ENCODE data around the gene RDH11. TPM values are rescaled to one million over a fixed set of nuclear protein-coding genes. Genes with fewer than 3 reads are reported as not detected.

The RDH11 gene
- total RNA-seq, 2 experiments from 2014 or later, result 31.1 to 37.7 TPM

DNA sequence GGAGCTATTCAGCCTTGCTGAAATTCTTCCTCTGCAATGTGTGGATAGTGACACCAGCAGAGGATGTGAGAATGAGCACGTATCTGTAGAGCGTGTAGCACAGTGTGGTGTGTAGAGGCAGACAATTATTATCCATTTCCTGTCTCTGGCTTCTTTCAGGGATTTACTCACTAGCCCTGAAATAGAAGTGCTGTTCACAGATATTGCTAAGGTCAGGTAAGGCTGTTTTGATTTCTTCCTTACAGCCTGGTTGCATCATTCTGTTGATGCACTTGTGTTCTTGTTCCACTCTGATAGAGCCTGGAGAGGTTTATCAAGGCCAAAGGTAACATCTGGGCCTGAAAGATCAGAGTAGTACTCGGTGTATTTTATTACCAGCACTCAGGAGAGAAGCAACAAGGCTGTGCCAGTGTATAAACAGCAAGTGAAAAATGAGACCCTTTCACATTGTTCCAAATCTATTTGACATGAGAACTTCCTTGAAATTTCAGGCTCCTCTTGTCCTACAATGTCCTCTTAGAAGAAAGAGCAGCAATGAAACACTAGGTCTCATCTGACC lies 59.1 kb downstream of the RDH11 start:
- ChIA-PET POLR2A (interaction anchor here (1.1 kb wide), 1 partner anchor 11 kb away, joined by 3 read pairs; no protein-coding TSS in a partner anchor), CTCF (ENCODE audit: unreplicated experiment) (no interaction called here)
- Histone ChIP-seq H2AFZ (ENCODE audit: low read length) (no peak overlapping the region), H3K4me2 (ENCODE audit: low read length) (no peak overlapping the region), H3K36me3 (ENCODE audit: insufficient read depth, low read length) (no peaks in the 10 kb centered on the region), H3K4me1 (ENCODE audit: insufficient read depth, low read length, poor library complexity, severe bottlenecking) (no peaks in the 10 kb centered on the region), H3K4me3 (ENCODE audit: low read depth, low read length, poor library complexity, severe bottlenecking) (no peak overlapping the region), H3K27ac (ENCODE audit: low read depth, low read length, poor library complexity, severe bottlenecking) (no peak overlapping the region), H3K9me2 (ENCODE audit: insufficient read depth, low read length) (no peaks in the 10 kb centered on the region), H3K9me3 (ENCODE audit: low read length) (no peaks in the 10 kb centered on the region), H4K20me1 (ENCODE audit: insufficient read depth, low read length) (no peaks in the 10 kb centered on the region), H3K79me2 (ENCODE audit: insufficient read depth, low read depth, low read length) (no peaks in the 10 kb centered on the region)
- intact Hi-C loops (cut with micrococcal nuclease; ENCODE audit: unreplicated experiment), result no loop called here
- DNase-seq (ENCODE audit: low spot score), result peak; percentile 15
- BruUV-seq (replicated peaks), result no TSS peak
- TF ChIP-seq, protein P1, sequence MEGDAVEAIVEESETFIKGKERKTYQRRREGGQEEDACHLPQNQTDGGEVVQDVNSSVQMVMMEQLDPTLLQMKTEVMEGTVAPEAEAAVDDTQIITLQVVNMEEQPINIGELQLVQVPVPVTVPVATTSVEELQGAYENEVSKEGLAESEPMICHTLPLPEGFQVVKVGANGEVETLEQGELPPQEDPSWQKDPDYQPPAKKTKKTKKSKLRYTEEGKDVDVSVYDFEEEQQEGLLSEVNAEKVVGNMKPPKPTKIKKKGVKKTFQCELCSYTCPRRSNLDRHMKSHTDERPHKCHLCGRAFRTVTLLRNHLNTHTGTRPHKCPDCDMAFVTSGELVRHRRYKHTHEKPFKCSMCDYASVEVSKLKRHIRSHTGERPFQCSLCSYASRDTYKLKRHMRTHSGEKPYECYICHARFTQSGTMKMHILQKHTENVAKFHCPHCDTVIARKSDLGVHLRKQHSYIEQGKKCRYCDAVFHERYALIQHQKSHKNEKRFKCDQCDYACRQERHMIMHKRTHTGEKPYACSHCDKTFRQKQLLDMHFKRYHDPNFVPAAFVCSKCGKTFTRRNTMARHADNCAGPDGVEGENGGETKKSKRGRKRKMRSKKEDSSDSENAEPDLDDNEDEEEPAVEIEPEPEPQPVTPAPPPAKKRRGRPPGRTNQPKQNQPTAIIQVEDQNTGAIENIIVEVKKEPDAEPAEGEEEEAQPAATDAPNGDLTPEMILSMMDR (conservative IDR thresholded peaks at IDR 0.05; ENCODE audit: low read length), result no peak
- TF ChIP-seq EZH2phosphoT487 (IDR thresholded peaks at IDR 0.05; ENCODE audit: borderline replicate concordance, low read depth, low read length), result no peak

DNA sequence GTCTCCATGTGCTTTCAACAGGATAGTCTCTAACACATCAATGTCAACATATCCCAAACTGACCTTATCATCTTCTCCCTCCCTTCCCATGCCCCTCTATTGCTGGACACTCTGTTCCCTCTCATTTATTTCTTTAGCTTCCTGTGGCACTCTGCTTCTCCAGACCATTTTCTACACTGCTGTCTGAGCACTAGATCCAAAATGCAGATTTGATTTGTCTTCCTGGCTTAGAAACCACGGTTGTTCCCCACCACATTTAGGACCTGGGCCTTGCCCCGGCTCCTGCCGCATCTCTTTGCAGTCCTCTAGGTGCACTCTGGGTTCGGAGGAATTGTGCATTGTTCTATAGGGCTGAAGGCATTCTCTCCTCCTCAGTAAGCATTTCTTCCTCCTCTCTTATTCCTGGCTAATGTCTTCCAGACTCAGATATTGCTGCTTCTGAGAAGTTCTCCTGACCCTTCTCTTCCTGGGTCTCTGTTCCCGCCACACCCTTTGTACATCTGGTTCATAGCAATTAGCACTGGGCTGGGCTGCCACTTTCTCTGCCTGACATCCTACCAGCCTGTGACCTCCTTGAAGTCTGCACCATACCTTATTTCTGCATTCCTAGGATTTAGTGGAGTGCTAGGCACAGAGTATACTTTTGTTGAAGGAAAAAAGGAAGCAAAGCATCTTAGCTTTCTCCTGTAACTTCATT lies 62.0 kb downstream of the RDH11 start:
- BruUV-seq (replicated peaks), result no TSS peak
- H3K36me3 ChIP-seq (ENCODE audit: insufficient read depth, low read length), result no peaks in the 10 kb centered on the region
- no peaks in the 10 kb centered on the region for H3K9me2 ChIP-seq (ENCODE audit: insufficient read depth, low read length)
- TF ChIP-seq, protein P1 (conservative IDR thresholded peaks at IDR 0.05; ENCODE audit: low read length), result no peak
- no peak for TF ChIP-seq EZH2phosphoT487 (IDR thresholded peaks at IDR 0.05; ENCODE audit: borderline replicate concordance, low read depth, low read length)
- H3K4me1 ChIP-seq (ENCODE audit: insufficient read depth, low read length, poor library complexity, severe bottlenecking), result no peaks in the 10 kb centered on the region
- H3K4me2 ChIP-seq (ENCODE audit: low read length), result no peak overlapping the region
- H3K9me3 ChIP-seq (ENCODE audit: low read length), result no peaks in the 10 kb centered on the region
- H2AFZ ChIP-seq (ENCODE audit: low read length), result no peak overlapping the region
- H3K27ac ChIP-seq (ENCODE audit: low read depth, low read length, poor library complexity, severe bottlenecking), result no peak overlapping the region
- H3K79me2 ChIP-seq (ENCODE audit: insufficient read depth, low read depth, low read length), result no peaks in the 10 kb centered on the region
- no peak for DNase-seq (ENCODE audit: low spot score)
- CTCF ChIA-PET (ENCODE audit: unreplicated experiment), result no interaction called here
- H3K4me3 ChIP-seq (ENCODE audit: low read depth, low read length, poor library complexity, severe bottlenecking), result no peak overlapping the region
- intact Hi-C loops (cut with micrococcal nuclease; ENCODE audit: unreplicated experiment), result no loop called here
- POLR2A ChIA-PET, result no interaction called here
- no peaks in the 10 kb centered on the region for H4K20me1 ChIP-seq (ENCODE audit: insufficient read depth, low read length)

DNA sequence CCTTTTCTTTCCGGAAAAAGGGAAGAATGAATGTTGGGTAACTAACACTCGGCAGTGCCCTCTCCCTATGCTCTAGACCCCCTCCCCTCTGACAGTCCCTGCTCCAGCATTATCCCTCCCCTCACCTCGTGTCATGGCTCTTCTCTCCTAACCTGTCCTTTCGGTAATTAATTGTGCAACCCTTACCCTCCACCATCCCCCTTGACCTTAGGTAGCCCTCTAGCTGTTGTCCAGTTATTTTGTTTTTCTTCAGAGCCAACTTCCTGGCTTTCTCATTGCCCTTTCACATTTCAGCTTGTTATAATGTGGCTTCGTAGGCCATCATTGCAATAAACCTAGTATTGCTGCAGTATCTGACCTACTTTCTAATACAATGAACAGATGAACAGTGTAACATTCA lies 64.6 kb downstream of the RDH11 start:
- Histone ChIP-seq H2AFZ (ENCODE audit: low read length) (no peak overlapping the region), H3K27ac (ENCODE audit: low read depth, low read length, poor library complexity, severe bottlenecking) (no peak overlapping the region), H3K9me2 (ENCODE audit: insufficient read depth, low read length) (no peaks in the 10 kb centered on the region), H3K4me2 (ENCODE audit: low read length) (no peak overlapping the region), H4K20me1 (ENCODE audit: insufficient read depth, low read length) (no peaks in the 10 kb centered on the region), H3K4me1 (ENCODE audit: insufficient read depth, low read length, poor library complexity, severe bottlenecking) (no peaks in the 10 kb centered on the region), H3K9me3 (ENCODE audit: low read length) (no peaks in the 10 kb centered on the region), H3K79me2 (ENCODE audit: insufficient read depth, low read depth, low read length) (no peaks in the 10 kb centered on the region), H3K36me3 (ENCODE audit: insufficient read depth, low read length) (no peaks in the 10 kb centered on the region), H3K4me3 (ENCODE audit: low read depth, low read length, poor library complexity, severe bottlenecking) (no peak overlapping the region)
- no TSS peak for BruUV-seq (replicated peaks)
- ChIA-PET CTCF (ENCODE audit: unreplicated experiment) (no interaction called here), POLR2A (interaction anchor here (1.0 kb wide), 1 partner anchor 28 kb away, joined by 3 read pairs; no protein-coding TSS in a partner anchor)
- no peak for DNase-seq (ENCODE audit: low spot score)
- no peak for TF ChIP-seq EZH2phosphoT487 (IDR thresholded peaks at IDR 0.05; ENCODE audit: borderline replicate concordance, low read depth, low read length)
- TF ChIP-seq, protein P1 (conservative IDR thresholded peaks at IDR 0.05; ENCODE audit: low read length), result no peak
- intact Hi-C loops (cut with micrococcal nuclease; ENCODE audit: unreplicated experiment), result no loop called here

Measured in OCI-LY7 (cell line).